Right atrium auricular region (tissue), 2 donors: Measurements from ENCODE around the gene NCBP3. TPM values are rescaled to one million over a fixed set of nuclear protein-coding genes. Genes with fewer than 3 reads are reported as not detected.

Experiments used
- DNase-seq: peaks from one replicate; pipeline ENCODE4 v3.0.0-alpha.2; 2019; ENCODE audit warnings: low spot score
- H3K27ac ChIP-seq, 2 donors: fragments of 200-600 bp; sonication (generic); 1 replicate in 1 of 2; 2 replicates in 1 of 2; pipeline ENCODE4 v1.5.1; 2016 to 2019
- H3K27me3 ChIP-seq, 2 donors: fragments of 200-600 bp; sonication (generic); one replicate each; pipeline versions ENCODE4 v1.5.1 to v1.6.0; 2017 to 2019
- H3K36me3 ChIP-seq: fragments of 200-600 bp; sonication (generic); one replicate; pipeline ENCODE4 v1.5.1; 2016
- H3K4me1 ChIP-seq, 2 donors: fragments of 200-600 bp; sonication (generic); one replicate each; pipeline versions ENCODE4 v1.5.1 to v1.6.0; 2017 to 2019
- H3K4me3 ChIP-seq, 2 donors: fragments of 200-600 bp; sonication (generic); 1 replicate in 1 of 2; 2 replicates in 1 of 2; pipeline ENCODE4 v1.5.1; 2017 to 2019; ENCODE audit warnings: mild to moderate bottlenecking in 1 of 2, moderate library complexity in 1 of 2
- H3K9me3 ChIP-seq, 2 donors: fragments of 200-600 bp; sonication (generic); one replicate each; pipeline ENCODE4 v1.5.1; 2019
- total RNA-seq, 2 donors: library from RNA; depleted of rRNA; stranded (reverse); fragments of >200 nt; gene quantifications; one replicate each; pipeline ENCODE4 v1.1.0, GENCODE V29; 2016
- TF ChIP-seq, protein P1 (sequence below), 2 donors: fragments of 200-600 bp; sonication (generic); IDR thresholded peaks; one replicate each; pipeline ENCODE4 v1.5.1; 2019; ENCODE audit warnings: antibody characterized with exemption in 2 of 2

Gene NCBP3
- total RNA-seq, 2 donors from 2014 or later, result 15.2 to 21.4 TPM

DNA sequence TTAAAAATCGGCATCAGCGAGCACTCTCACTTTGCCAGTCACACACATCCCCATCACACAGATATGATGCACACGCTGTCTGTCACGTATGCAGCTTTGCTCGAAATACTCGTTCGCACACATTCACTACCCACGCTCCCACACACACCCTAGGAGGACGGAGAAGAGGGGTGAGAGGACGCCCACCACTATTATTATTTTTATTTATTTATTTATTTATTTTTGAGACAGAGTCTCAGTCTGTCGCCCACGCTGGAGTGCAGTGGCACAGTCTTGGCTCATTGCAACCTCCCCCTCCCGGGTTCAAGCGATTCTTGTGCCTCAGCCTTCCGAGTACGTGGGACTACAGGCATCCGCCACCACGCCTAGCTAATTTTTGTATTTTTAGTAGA lies 92.0 kb downstream of the NCBP3 start:
- H3K4me3 ChIP-seq, result no peak overlapping the region
- no peaks in the 10 kb centered on the region for H3K27me3 ChIP-seq
- TF ChIP-seq, protein P1, sequence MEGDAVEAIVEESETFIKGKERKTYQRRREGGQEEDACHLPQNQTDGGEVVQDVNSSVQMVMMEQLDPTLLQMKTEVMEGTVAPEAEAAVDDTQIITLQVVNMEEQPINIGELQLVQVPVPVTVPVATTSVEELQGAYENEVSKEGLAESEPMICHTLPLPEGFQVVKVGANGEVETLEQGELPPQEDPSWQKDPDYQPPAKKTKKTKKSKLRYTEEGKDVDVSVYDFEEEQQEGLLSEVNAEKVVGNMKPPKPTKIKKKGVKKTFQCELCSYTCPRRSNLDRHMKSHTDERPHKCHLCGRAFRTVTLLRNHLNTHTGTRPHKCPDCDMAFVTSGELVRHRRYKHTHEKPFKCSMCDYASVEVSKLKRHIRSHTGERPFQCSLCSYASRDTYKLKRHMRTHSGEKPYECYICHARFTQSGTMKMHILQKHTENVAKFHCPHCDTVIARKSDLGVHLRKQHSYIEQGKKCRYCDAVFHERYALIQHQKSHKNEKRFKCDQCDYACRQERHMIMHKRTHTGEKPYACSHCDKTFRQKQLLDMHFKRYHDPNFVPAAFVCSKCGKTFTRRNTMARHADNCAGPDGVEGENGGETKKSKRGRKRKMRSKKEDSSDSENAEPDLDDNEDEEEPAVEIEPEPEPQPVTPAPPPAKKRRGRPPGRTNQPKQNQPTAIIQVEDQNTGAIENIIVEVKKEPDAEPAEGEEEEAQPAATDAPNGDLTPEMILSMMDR (IDR thresholded peaks at IDR 0.05), result no peak
- H3K36me3 ChIP-seq, result no peaks in the 10 kb centered on the region
- H3K27ac ChIP-seq, result no peak overlapping the region
- H3K4me1 ChIP-seq, result peaks cover 0 to 10% of the 10 kb centered on the region in 2 donors
- H3K9me3 ChIP-seq, result no peaks in the 10 kb centered on the region
- DNase-seq, result no peak

DNA sequence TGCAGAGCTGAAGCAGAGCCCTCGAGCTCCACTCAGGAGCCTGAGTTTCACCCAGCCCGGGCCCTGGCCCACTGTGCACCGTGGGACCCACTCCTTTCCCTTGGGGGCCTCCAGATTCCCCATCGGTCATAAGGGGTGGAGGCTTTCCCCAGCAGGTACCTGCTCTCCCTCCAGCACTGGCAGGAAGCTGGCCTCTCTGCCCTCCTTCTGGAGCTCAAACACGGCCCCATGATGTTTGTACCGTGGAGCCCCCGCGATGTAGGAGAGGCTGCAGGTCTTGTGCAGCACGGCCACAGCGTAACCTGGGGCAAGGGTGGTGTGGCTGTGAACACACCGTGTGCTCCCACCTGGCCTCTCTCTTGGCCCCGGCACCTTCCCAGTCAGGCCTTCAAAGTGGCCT lies 92.4 kb downstream of the NCBP3 start:
- Histone ChIP-seq H3K4me1 (peaks cover 0 to 10% of the 10 kb centered on the region in 2 donors), H3K4me3 (no peak overlapping the region), H3K27ac (no peak overlapping the region), H3K27me3 (no peaks in the 10 kb centered on the region), H3K36me3 (no peaks in the 10 kb centered on the region), H3K9me3 (no peaks in the 10 kb centered on the region)
- no peak for DNase-seq
- TF ChIP-seq, protein P1 (IDR thresholded peaks at IDR 0.05), result no peak

Other genes starting within 250 kb of the NCBP3 start
- gene TRPV1, start 236.8 kb downstream of the NCBP3 start, total RNA-seq, result 1 to 10 TPM; 1.8 to 3.2 TPM
- gene SHPK, start 210.0 kb downstream of the NCBP3 start, total RNA-seq, result 1 to 10 TPM; 3.3 to 4.2 TPM
- gene CTNS, start 209.5 kb downstream of the NCBP3 start, total RNA-seq, result 10 to 100 TPM; 17.6 to 19.1 TPM
- gene TAX1BP3, start 177.7 kb downstream of the NCBP3 start, total RNA-seq, result 100 to 1,000 TPM; 212 to 227 TPM
- 10 to 100 TPM; 19.1 to 22.2 TPM for gene EMC6, start 177.4 kb downstream of the NCBP3 start, total RNA-seq
- 1 to 10 TPM; 5.4 to 8.1 TPM for gene P2RX5, start 150.1 kb downstream of the NCBP3 start, total RNA-seq
- not detected for gene HASPIN, start 122.3 kb downstream of the NCBP3 start, total RNA-seq
- 10 to 100 TPM; 23.4 to 26.1 TPM for gene ITGAE, start 45.1 kb downstream of the NCBP3 start, total RNA-seq
- gene CAMKK1, start 46.8 kb upstream of the NCBP3 start, total RNA-seq, result 1 to 10 TPM; 3.0 to 3.2 TPM
- 1 to 10 TPM in 1 of 2 donors, under 1 TPM in 1; 0.85 to 2.8 TPM for gene P2RX1, start 70.2 kb upstream of the NCBP3 start, total RNA-seq
- gene ATP2A3, start 118.2 kb upstream of the NCBP3 start, total RNA-seq, result 10 to 100 TPM in 1 of 2 donors, 1 to 10 TPM in 1; 5.5 to 12.2 TPM